Caco-2 (cell line): ENCODE measurements around the gene ELK4. TPM values are rescaled to one million over a fixed set of nuclear protein-coding genes. Genes with fewer than 3 reads are reported as not detected.

Experiments
- BruUV-seq: library from RNA; stranded (reverse); fragments of 400-500 nt; replicated peaks from 2 replicates; lab custom pipeline; 2021; lab: Mats Ljungman, UMichigan
- CTCF ChIA-PET: fragments of 300-600 bp; sonication (Branson Sonifier 250); formaldehyde crosslinking; loops from one replicate; lab custom pipeline; 2022; ENCODE audit warnings: antibody characterized with exemption; lab: Charles Lee
- POLR2A ChIA-PET: fragments of 300-600 bp; sonication (Branson Sonifier 250); formaldehyde crosslinking; loops from one replicate; lab custom pipeline; 2022; ENCODE audit warnings: antibody characterized with exemption; lab: Charles Lee
- DNase-seq, 2 experiments: peaks; one replicate each; pipeline versions ENCODE4 v3.0.0 to v3.0.0-alpha.2; 2020 to 2022
- H3K27me3 ChIP-seq: replicated peaks from 2 replicates; pipeline ENCODE4 v1.6.0; 2011; ENCODE audit warnings: low read length; ENCODE audit not compliant: control insufficient read depth, insufficient read depth
- H3K36me3 ChIP-seq: 2 replicates; pipeline ENCODE4 v1.5.1; 2011; ENCODE audit warnings: low read length; ENCODE audit not compliant: control insufficient read depth, insufficient read depth
- H3K4me1 ChIP-seq: fragments of 250-450 bp; sonication (Bioruptor Pico); 2 replicates; pipeline ENCODE4 v1.5.1; 2020; ENCODE audit warnings: mild to moderate bottlenecking
- H3K4me3 ChIP-seq: 2 replicates; pipeline ENCODE4 v1.5.1; 2011; ENCODE audit warnings: low read depth, mild to moderate bottlenecking, control low read depth, low read length
- H3K9me3 ChIP-seq: fragments of 250-450 bp; sonication (Bioruptor Pico); 2 replicates; pipeline ENCODE4 v1.5.1; 2020; ENCODE audit warnings: mild to moderate bottlenecking, moderate library complexity
- H3K27ac Mint-ChIP-seq: one replicate; pipeline ENCODE4 v1.8.0; 2022; ENCODE audit warnings: mixed read lengths; ENCODE audit not compliant: unreplicated experiment
- H3K27me3 Mint-ChIP-seq: one replicate; pipeline ENCODE4 v1.8.0; 2022; ENCODE audit warnings: mixed read lengths; ENCODE audit not compliant: insufficient read depth, unreplicated experiment
- H3K36me3 Mint-ChIP-seq: one replicate; pipeline ENCODE4 v1.8.0; 2022; ENCODE audit warnings: mild to moderate bottlenecking, mixed read lengths; ENCODE audit not compliant: insufficient read depth, unreplicated experiment
- H3K4me1 Mint-ChIP-seq: one replicate; pipeline ENCODE4 v1.8.0; 2022; ENCODE audit warnings: low read depth, mixed read lengths; ENCODE audit not compliant: unreplicated experiment
- H3K4me3 Mint-ChIP-seq: one replicate; pipeline ENCODE4 v1.8.0; 2022; ENCODE audit warnings: mild to moderate bottlenecking, moderate library complexity, mixed read lengths; ENCODE audit not compliant: unreplicated experiment
- H3K9me3 Mint-ChIP-seq: one replicate; pipeline ENCODE4 v1.8.0; 2022; ENCODE audit warnings: mixed read lengths; ENCODE audit not compliant: unreplicated experiment
- intact Hi-C: fragments of 100-400 bp; cut with micrococcal nuclease; formaldehyde crosslinking; loops from one replicate; pipeline ENCODE4 v1.10.0; 2022; ENCODE audit not compliant: unreplicated experiment
- total RNA-seq: library from RNA; stranded (reverse); gene quantifications from 2 replicates; pipeline ENCODE4 v1.2.3, GENCODE V29; 2022
- TF ChIP-seq, protein P1 (sequence below), 2 experiments: fragments of 200-600 bp in 1 of 2; IDR thresholded peaks; 1 replicate in 1 of 2; 2 replicates in 1 of 2; pipeline versions ENCODE4 v1.5.1 to v1.8.0; 2011 to 2022; ENCODE audit warnings: antibody characterized with exemption in 1 of 2, control low read depth in 1 of 2, inconsistent platforms in 1 of 2, low read depth in 1 of 2, low read length in 1 of 2, mild to moderate bottlenecking in 1 of 2, moderate library complexity in 1 of 2; ENCODE audit not compliant: insufficient read depth in 1 of 2, severe bottlenecking in 1 of 2, unreplicated experiment in 1 of 2

The ELK4 gene
- total RNA-seq, 1 experiment from 2014 or later, result 14.4 TPM

DNA sequence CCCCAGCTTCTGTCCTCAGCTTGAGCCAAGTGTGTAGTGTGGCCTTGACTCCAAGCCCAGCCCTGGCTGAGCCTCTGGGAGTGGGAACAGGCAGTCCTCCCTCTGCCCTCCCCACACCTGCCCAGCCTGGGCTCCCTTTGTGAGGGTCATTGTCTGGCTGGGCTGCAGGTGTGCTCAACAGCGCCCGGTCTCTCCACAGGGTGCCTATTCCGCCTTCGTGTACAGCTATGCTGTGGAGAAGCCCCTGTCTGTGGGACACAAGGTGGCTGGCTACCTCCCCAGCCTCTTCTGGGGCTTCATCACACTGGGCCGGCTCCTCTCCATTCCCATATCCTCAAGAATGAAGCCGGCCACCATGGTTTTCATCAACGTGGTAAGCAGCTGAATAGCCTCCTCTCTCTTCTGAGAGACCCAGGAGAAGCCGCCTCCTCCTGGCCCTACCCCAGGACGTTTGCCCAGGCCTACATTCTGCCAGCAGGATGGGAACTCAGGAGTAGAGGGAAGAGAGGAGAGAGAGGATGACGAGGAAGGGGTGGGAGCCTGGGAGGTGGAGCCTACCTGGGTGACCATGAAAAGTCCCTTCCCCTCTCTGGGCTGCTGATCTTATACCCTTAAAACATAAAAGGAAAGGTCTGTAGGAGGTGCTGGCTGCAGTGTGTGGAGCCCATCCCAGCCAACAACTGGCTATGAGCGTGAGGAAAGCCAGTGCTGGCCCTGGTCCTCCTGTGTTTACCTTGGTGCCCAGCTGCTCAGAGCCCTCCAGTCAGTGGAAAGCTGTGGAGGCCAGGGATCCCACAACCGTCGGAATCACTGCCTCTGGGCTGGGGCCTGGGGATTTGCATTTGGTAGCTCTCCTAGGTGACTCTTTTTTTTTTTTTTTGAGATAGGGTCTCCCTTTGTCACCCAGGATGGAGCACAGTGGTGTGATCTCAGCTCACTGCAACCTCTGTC is 45.7 kb downstream of the ELK4 start:
- no peaks in the 10 kb centered on the region; the same call in 1 of the 2 replicates for H3K27me3 ChIP-seq
- DNase-seq, result peak in 1 of 2 experiments; percentile 19
- H3K36me3 ChIP-seq, result no peaks in the 10 kb centered on the region
- no peaks in the 10 kb centered on the region for H3K4me1 ChIP-seq
- Mint-ChIP-seq H3K36me3 (no peaks in the 10 kb centered on the region), H3K27ac (no peak overlapping the region), H3K4me3 (no peak overlapping the region), H3K4me1 (no peaks in the 10 kb centered on the region), H3K9me3 (no peaks in the 10 kb centered on the region), H3K27me3 (peaks cover 3% of the 10 kb centered on the region)
- BruUV-seq, result no TSS peak
- TF ChIP-seq, protein P1, sequence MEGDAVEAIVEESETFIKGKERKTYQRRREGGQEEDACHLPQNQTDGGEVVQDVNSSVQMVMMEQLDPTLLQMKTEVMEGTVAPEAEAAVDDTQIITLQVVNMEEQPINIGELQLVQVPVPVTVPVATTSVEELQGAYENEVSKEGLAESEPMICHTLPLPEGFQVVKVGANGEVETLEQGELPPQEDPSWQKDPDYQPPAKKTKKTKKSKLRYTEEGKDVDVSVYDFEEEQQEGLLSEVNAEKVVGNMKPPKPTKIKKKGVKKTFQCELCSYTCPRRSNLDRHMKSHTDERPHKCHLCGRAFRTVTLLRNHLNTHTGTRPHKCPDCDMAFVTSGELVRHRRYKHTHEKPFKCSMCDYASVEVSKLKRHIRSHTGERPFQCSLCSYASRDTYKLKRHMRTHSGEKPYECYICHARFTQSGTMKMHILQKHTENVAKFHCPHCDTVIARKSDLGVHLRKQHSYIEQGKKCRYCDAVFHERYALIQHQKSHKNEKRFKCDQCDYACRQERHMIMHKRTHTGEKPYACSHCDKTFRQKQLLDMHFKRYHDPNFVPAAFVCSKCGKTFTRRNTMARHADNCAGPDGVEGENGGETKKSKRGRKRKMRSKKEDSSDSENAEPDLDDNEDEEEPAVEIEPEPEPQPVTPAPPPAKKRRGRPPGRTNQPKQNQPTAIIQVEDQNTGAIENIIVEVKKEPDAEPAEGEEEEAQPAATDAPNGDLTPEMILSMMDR (IDR thresholded peaks at IDR 0.05; ENCODE audit: insufficient read depth in 1 of 2, low read depth in 1 of 2, low read length in 1 of 2, severe bottlenecking in 1 of 2, unreplicated experiment in 1 of 2), result no peak
- intact Hi-C loops, result no loop called here
- ChIA-PET POLR2A (no interaction called here), CTCF (no interaction called here)
- H3K4me3 ChIP-seq, result no peak overlapping the region
- H3K9me3 ChIP-seq, result no peaks in the 10 kb centered on the region

DNA sequence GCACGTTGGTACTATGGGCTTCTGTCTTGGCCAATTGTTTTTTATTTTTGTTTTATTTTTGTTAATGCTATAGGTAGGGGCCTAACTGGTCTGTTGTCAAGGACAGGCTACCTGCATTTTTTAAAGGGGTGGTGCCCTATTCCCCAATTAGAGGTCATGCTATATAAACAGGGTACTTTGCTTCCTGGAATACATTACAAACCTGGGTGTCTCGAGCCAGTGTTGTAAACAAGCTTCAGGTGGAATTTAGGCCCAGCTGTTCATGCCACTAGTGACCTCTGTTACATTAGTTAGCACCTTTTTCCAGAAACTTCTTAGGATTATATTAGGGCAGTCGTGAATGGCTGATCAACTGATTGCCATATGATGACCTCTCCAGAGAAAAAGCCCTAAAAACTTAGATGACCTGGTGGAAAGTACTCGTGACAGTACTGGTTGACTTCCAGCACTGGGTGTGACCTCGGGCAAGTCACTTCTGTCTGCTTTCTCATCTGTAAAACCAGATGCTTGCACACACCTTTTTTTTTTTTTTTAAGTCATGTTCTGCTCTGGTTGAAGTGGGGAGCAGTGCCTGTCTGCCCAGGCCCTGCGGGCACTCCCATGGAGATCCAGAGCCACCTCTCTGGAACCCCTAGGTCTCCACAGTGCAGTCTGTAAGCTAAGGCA is 46.5 kb downstream of the ELK4 start:
- Histone ChIP-seq H3K27me3 (peaks cover 2% of the 10 kb centered on the region; the same call in 1 of the 2 replicates), H3K4me3 (no peak overlapping the region), H3K4me1 (no peaks in the 10 kb centered on the region), H3K9me3 (no peaks in the 10 kb centered on the region), H3K36me3 (no peaks in the 10 kb centered on the region)
- Mint-ChIP-seq H3K27ac (no peak overlapping the region), H3K9me3 (no peaks in the 10 kb centered on the region), H3K4me3 (no peak overlapping the region), H3K27me3 (peaks cover 5% of the 10 kb centered on the region), H3K36me3 (no peaks in the 10 kb centered on the region), H3K4me1 (no peaks in the 10 kb centered on the region)
- peak in 1 of 2 experiments; percentile 9 for DNase-seq
- TF ChIP-seq, protein P1 (IDR thresholded peaks at IDR 0.05; ENCODE audit: insufficient read depth in 1 of 2, low read depth in 1 of 2, low read length in 1 of 2, severe bottlenecking in 1 of 2, unreplicated experiment in 1 of 2), result no peak
- intact Hi-C loops, result no loop called here
- CTCF ChIA-PET, result no interaction called here
- BruUV-seq, result no TSS peak
- POLR2A ChIA-PET, result no interaction called here

DNA sequence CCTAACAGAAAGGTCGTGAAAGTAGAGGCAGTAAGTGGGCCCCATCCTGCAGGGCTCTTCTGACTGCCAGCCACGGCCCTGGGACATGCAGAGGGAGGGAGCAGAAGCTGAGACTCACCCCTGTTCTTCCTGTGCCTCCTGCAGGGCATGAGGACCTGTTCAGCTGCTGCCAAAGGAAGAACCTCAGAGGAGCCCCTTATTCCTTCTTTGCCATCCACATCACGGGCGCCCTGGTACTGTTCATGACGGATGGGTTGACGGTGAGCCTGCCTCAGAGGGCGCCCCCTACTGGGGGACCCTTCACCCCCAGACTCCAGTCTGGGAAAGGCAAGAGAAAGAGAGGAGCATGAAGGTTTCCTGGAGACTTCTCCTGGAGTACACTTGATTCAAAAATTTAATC is 47.1 kb downstream of the ELK4 start:
- TF ChIP-seq, protein P1 (IDR thresholded peaks at IDR 0.05; ENCODE audit: insufficient read depth in 1 of 2, low read depth in 1 of 2, low read length in 1 of 2, severe bottlenecking in 1 of 2, unreplicated experiment in 1 of 2), result peak; percentile 25 to 36
- H3K36me3 Mint-ChIP-seq, result no peaks in the 10 kb centered on the region
- no peaks in the 10 kb centered on the region for H3K36me3 ChIP-seq
- no peaks in the 10 kb centered on the region for H3K4me1 Mint-ChIP-seq
- H3K27ac Mint-ChIP-seq, result no peak overlapping the region
- H3K4me3 Mint-ChIP-seq, result no peak overlapping the region
- POLR2A ChIA-PET, result no interaction called here
- H3K27me3 ChIP-seq, result peaks cover 2% of the 10 kb centered on the region; the same call in 1 of the 2 replicates
- CTCF ChIA-PET, result no interaction called here
- no TSS peak for BruUV-seq
- intact Hi-C loops, result no loop called here
- no peaks in the 10 kb centered on the region for H3K4me1 ChIP-seq
- no peaks in the 10 kb centered on the region for H3K9me3 Mint-ChIP-seq
- no peak overlapping the region for H3K4me3 ChIP-seq
- H3K27me3 Mint-ChIP-seq, result peaks cover 5% of the 10 kb centered on the region
- peak in 1 of 2 experiments; percentile 17 for DNase-seq
- H3K9me3 ChIP-seq, result no peaks in the 10 kb centered on the region
